VCaP (cell line): ENCODE results near the gene PSMC4.

ENCODE experiments used
- H3K27ac ChIP-seq: fragments of 450-650 bp; 2 replicates; pipeline ENCODE4 v1.5.1; 2017
- TF ChIP-seq, protein P1 (sequence below): fragments of 450-650 bp; conservative IDR thresholded peaks from 2 replicates; pipeline ENCODE4 v1.5.1; 2017; ENCODE audit warnings: mild to moderate bottlenecking, moderate library complexity

Gene PSMC4

GRCh38 chr19:40006273-40006691 lies 35.3 kb downstream of the PSMC4 start:
- H3K27ac ChIP-seq: no peak overlapping the region
- TF ChIP-seq, protein P1, sequence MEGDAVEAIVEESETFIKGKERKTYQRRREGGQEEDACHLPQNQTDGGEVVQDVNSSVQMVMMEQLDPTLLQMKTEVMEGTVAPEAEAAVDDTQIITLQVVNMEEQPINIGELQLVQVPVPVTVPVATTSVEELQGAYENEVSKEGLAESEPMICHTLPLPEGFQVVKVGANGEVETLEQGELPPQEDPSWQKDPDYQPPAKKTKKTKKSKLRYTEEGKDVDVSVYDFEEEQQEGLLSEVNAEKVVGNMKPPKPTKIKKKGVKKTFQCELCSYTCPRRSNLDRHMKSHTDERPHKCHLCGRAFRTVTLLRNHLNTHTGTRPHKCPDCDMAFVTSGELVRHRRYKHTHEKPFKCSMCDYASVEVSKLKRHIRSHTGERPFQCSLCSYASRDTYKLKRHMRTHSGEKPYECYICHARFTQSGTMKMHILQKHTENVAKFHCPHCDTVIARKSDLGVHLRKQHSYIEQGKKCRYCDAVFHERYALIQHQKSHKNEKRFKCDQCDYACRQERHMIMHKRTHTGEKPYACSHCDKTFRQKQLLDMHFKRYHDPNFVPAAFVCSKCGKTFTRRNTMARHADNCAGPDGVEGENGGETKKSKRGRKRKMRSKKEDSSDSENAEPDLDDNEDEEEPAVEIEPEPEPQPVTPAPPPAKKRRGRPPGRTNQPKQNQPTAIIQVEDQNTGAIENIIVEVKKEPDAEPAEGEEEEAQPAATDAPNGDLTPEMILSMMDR: no peak

DNA sequence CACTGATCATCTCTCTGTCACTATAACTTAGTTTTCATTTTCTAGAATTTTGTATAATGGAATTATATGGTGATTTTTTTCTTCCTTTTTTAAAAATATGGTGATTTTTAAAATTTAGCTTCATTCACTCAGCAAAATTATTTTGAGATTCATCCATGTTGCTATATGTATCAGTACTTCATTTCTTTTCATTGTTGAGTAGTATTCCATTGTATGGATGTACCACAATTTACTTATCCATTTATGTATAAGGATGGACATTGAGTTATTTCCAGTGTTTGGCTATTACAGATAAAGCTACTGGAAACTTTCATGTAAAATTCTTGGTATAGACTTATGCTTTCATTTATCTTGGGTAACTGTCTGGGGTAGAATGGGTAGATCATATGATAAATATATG lies 38.7 kb downstream of the PSMC4 start:
- H3K27ac ChIP-seq: no peak overlapping the region
- TF ChIP-seq, protein P1: no peak

GRCh38 chr19:40013991-40014390 lies 43.0 kb downstream of the PSMC4 start:
- no peak overlapping the region for H3K27ac ChIP-seq
- TF ChIP-seq, protein P1: no peak

GRCh38 chr19:40023969-40024368 lies 53.0 kb downstream of the PSMC4 start:
- TF ChIP-seq, protein P1: no peak

DNA sequence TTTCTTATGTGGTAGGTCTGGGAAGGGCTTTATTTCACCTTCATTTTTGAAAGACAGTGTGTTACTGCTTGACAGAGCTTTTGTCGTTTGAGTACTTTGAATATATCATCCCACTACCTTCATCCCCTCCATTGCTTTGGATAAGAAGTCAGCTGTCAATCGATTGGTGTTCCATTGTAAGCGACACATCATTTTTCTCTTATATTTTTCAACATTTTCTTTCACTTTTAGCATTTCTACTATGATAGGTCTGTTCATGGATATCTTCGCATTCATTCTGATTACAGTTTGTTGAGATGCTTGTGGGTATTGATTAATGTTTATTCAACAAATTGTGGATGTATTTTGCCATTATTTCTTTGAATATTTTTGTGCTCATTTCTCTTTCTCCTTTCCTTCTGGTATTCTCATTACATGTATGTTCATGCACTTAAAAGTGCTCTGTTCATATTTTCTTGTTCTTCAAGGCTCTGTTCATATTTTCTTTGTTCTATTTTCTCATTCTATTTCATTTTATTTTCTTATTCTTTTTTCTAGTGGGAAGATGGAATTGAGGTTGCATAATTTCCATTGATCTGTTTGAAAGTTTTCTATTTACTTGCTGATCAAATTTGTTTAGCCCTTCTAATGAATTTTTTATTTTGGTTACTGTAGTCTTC lies 55.1 kb downstream of the PSMC4 start:
- H3K27ac ChIP-seq: no peak overlapping the region
- TF ChIP-seq, protein P1: no peak

More at GRCh38 chr19:40023969-40024368, 53.0 kb downstream of the PSMC4 start:
- no peak overlapping the region for H3K27ac ChIP-seq

DNA sequence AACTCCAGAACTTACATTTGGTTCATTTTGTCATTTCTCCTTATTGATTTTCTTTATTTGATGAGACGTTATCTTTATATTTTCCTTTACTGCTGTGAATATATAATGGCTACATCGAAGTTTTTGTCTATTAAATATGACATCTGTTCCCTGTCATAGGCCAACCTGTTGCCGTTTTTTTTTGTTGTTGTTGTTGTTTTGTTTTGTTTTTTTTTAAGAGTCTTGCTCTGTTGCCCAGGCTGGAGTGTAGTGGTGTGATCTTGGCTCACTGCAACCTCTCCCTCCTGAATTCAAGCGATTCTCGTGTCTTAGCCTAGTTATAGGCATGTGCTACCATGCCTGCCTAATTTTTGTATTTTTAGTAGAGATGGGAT lies 55.6 kb downstream of the PSMC4 start:
- H3K27ac ChIP-seq: no peak overlapping the region
- TF ChIP-seq, protein P1: no peak
